Neural crest cell (in vitro differentiated cells): ENCODE measurements around the gene CXCL12. TPM values are rescaled to one million over a fixed set of nuclear protein-coding genes. Genes with fewer than 3 reads are reported as not detected.

ENCODE experiments used
- DNase-seq: peaks from one replicate; pipeline ENCODE4 v3.0.0; 2021; ENCODE audit warnings: low read depth, mixed read lengths, low spot score
- H3K27ac Mint-ChIP-seq: one replicate; pipeline ENCODE4 v1.8.0; 2021; ENCODE audit warnings: mild to moderate bottlenecking, mixed read lengths; ENCODE audit not compliant: unreplicated experiment
- H3K27me3 Mint-ChIP-seq: 2 replicates; pipeline ENCODE4 v1.8.0; 2021; ENCODE audit warnings: low read depth, mild to moderate bottlenecking, mixed read lengths
- H3K36me3 Mint-ChIP-seq: 2 replicates; pipeline ENCODE4 v1.8.0; 2021; ENCODE audit warnings: low read depth, mild to moderate bottlenecking, mixed read lengths
- H3K4me1 Mint-ChIP-seq: 2 replicates; pipeline ENCODE4 v1.8.0; 2021; ENCODE audit warnings: mixed read lengths
- H3K4me3 Mint-ChIP-seq: one replicate; pipeline ENCODE4 v1.8.0; 2021; ENCODE audit warnings: mild to moderate bottlenecking, mixed read lengths
- H3K9me3 Mint-ChIP-seq: 2 replicates; pipeline ENCODE4 v1.8.0; 2021; ENCODE audit warnings: mixed read lengths
- CTCF ChIP-seq: fragments of 200-600 bp; sonication (generic); conservative IDR thresholded peaks from 2 replicates; pipeline ENCODE4 v1.5.0; 2021; ENCODE audit warnings: antibody characterized with exemption, mild to moderate bottlenecking
- total RNA-seq: library from RNA; stranded (reverse); gene quantifications from 2 replicates; pipeline ENCODE4 v1.2.1, GENCODE V29; 2021

CXCL12 gene
- total RNA-seq, 1 donor from 2014 or later: 3.6 TPM

DNA sequence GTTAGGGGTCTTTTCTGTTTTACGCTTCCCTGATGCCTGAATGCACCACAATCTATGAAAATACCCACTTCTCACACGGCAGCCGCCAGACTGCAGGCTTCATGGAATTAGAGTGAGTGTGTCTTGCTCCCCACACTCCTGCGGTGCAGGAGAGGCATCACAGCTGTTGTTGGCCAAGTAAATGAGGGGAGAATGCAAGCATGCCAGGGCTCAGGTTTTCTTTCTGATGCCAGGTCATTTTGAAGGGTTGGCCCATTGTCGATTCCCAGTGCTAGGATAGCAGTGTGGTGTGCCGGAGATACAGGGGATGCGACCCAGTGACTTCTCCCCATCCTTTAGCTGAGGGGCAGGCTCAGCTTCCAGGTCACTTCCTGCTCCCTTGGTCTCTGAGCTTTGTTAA lies 16.3 kb downstream of the CXCL12 start:
- H3K27me3 Mint-ChIP-seq: no peaks in the 10 kb centered on the region
- peak overlapping the region; percentile 57 for H3K27ac Mint-ChIP-seq
- no peak for DNase-seq
- no peaks in the 10 kb centered on the region for H3K36me3 Mint-ChIP-seq
- peaks cover 20% of the 10 kb centered on the region for H3K4me1 Mint-ChIP-seq
- TF ChIP-seq CTCF: no peak
- H3K9me3 Mint-ChIP-seq: no peaks in the 10 kb centered on the region
- H3K4me3 Mint-ChIP-seq: no peak overlapping the region

- H3K4me3 Mint-ChIP-seq: no peak overlapping the region
- H3K4me1 Mint-ChIP-seq: peaks cover 20% of the 10 kb centered on the region
- no peak for TF ChIP-seq CTCF
- no peak for DNase-seq
- no peaks in the 10 kb centered on the region for H3K27me3 Mint-ChIP-seq
- H3K36me3 Mint-ChIP-seq: no peaks in the 10 kb centered on the region
- H3K27ac Mint-ChIP-seq: no peak overlapping the region
- H3K9me3 Mint-ChIP-seq: no peaks in the 10 kb centered on the region
Measured at GRCh38 chr10:44366941-44367630, 17.8 kb downstream of the CXCL12 start.

DNA sequence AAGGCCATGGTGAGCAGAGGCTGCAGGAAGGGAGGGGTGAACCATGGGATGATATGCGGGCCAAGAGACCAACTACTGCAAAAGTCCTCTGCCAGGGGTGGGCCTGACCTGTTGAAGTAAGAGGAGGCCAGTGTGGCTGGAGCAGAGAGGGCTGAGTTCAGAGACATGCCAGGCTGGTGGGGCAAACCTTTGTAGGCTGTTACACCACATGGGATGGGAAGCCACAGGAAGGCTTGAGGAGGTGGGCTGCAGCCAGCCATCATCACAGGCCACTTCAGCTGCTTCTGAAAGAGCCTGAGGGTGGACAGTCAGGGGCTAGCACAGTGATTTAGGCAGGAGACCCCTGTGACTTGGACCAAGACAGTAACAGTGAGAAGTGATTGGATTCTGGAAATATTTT lies 20.3 kb downstream of the CXCL12 start:
- no peak overlapping the region for H3K4me3 Mint-ChIP-seq
- no peak for TF ChIP-seq CTCF
- no peak for DNase-seq
- no peak overlapping the region for H3K27ac Mint-ChIP-seq
- H3K36me3 Mint-ChIP-seq: no peaks in the 10 kb centered on the region
- peaks cover 4% of the 10 kb centered on the region for H3K4me1 Mint-ChIP-seq
- no peaks in the 10 kb centered on the region for H3K27me3 Mint-ChIP-seq
- no peaks in the 10 kb centered on the region for H3K9me3 Mint-ChIP-seq

DNA sequence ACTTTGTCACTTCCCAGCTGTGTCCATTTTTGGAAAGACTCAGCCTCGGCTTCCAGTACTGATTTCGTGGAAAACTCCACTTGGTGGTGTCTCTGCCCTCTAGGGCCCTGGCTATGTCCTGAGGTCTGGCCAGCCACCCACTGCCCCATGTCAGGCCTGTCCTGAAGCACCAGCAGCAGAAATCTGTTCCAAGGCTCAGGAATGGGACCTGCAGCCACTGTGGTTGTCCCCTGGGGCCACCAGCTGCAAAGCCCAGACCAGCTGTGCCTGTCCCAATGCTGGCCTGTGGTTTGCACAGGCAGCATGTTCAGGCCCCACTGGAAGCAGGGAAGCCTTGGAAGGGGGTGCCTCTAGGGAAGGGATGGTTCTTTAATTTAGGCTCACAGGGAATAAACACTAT lies 21.2 kb downstream of the CXCL12 start:
- no peak for TF ChIP-seq CTCF
- DNase-seq: no peak
- Mint-ChIP-seq H3K36me3 (no peaks in the 10 kb centered on the region), H3K4me1 (peaks cover 4% of the 10 kb centered on the region), H3K4me3 (no peak overlapping the region), H3K9me3 (no peaks in the 10 kb centered on the region), H3K27me3 (no peaks in the 10 kb centered on the region), H3K27ac (no peak overlapping the region)

GRCh38 chr10:44362866-44363711 lies 21.8 kb downstream of the CXCL12 start:
- no peak for DNase-seq
- Mint-ChIP-seq H3K4me3 (no peak overlapping the region), H3K27ac (no peak overlapping the region), H3K4me1 (peaks cover 4% of the 10 kb centered on the region), H3K9me3 (no peaks in the 10 kb centered on the region), H3K36me3 (no peaks in the 10 kb centered on the region), H3K27me3 (no peaks in the 10 kb centered on the region)
- no peak for TF ChIP-seq CTCF
